ENCODE data around the gene TNFAIP8L1. TPM values are rescaled to one million over a fixed set of nuclear protein-coding genes. Genes with fewer than 3 reads are reported as not detected.

Gene TNFAIP8L1
- total RNA-seq, 1 donor from 2014 or later, result 8.2 TPM

DNA sequence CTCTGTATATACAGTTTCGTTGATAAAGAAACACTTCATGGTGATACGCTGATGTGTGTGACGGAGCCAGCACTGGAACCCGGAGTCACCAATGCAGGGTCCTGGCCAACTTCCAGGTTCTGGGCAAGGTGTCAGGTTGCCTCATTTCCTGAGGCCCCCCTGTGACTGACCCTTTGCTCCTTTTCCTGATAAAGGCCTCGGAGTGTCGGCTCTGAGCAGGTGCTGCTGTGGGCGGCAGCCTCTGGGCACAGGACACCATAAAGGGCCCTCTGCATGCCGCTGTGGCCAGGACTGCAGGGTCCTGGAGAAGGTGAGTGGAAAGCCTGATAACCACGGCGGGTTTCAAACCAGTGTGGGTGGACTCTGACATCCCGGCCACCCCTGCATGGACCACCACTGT lies 48.1 kb downstream of the TNFAIP8L1 start:
- no peaks in the 10 kb centered on the region for H3K36me3 ChIP-seq
- no peak overlapping the region for H3K4me2 ChIP-seq
- no peak overlapping the region for H3K9ac ChIP-seq
- no peaks in the 10 kb centered on the region for H3K79me2 ChIP-seq (ENCODE audit: low read depth)
- no peaks in the 10 kb centered on the region for H3K4me1 ChIP-seq
- TF ChIP-seq, protein P1, sequence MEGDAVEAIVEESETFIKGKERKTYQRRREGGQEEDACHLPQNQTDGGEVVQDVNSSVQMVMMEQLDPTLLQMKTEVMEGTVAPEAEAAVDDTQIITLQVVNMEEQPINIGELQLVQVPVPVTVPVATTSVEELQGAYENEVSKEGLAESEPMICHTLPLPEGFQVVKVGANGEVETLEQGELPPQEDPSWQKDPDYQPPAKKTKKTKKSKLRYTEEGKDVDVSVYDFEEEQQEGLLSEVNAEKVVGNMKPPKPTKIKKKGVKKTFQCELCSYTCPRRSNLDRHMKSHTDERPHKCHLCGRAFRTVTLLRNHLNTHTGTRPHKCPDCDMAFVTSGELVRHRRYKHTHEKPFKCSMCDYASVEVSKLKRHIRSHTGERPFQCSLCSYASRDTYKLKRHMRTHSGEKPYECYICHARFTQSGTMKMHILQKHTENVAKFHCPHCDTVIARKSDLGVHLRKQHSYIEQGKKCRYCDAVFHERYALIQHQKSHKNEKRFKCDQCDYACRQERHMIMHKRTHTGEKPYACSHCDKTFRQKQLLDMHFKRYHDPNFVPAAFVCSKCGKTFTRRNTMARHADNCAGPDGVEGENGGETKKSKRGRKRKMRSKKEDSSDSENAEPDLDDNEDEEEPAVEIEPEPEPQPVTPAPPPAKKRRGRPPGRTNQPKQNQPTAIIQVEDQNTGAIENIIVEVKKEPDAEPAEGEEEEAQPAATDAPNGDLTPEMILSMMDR (IDR thresholded peaks at IDR 0.05), result no peak
- Mint-ChIP-seq H3K4me3 (no peak overlapping the region), H3K27ac (no peak overlapping the region), H3K27me3 (ENCODE audit: insufficient read depth, low read depth) (no peaks in the 10 kb centered on the region), H3K9me3 (no peaks in the 10 kb centered on the region), H3K4me1 (no peaks in the 10 kb centered on the region), H3K36me3 (peaks cover 7% of the 10 kb centered on the region)
- H2AFZ ChIP-seq (replicated peaks), result no peak overlapping the region
- no peaks in the 10 kb centered on the region for H4K20me1 ChIP-seq (ENCODE audit: low read depth)
- H3K27ac ChIP-seq, result no peak overlapping the region
- no peaks in the 10 kb centered on the region for H3F3A ChIP-seq (ENCODE audit: low read depth)
- no peak for DNase-seq (ENCODE audit: low spot score)
- H3K27me3 ChIP-seq, result no peaks in the 10 kb centered on the region
- H3K4me3 ChIP-seq, result no peak overlapping the region
- no peaks in the 10 kb centered on the region for H3K9me3 ChIP-seq (ENCODE audit: low read depth)

DNA sequence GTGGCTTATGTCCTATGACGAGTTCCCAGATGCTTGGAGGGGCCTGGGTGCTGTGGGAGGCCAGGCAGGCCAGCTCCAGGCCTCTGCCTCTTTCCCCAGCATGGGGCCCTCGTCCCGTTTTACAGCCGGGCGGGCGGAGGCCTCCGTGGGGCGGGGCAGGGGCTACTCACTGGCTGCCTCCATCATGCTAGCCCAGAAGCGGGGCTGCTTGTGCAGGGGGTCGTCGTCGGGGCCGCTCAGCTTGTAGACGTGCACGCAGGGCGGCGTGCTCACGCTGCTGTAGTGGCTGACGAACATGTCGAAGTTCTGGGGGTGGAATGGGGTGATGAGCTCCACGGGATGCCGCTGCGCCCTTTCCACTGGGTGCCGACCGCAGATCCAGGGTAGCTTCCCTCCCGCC lies 49.3 kb downstream of the TNFAIP8L1 start:
- Histone ChIP-seq H3K79me2 (ENCODE audit: low read depth) (no peaks in the 10 kb centered on the region), H3K27me3 (no peaks in the 10 kb centered on the region), H4K20me1 (ENCODE audit: low read depth) (no peaks in the 10 kb centered on the region), H3F3A (ENCODE audit: low read depth) (no peaks in the 10 kb centered on the region), H3K9me3 (ENCODE audit: low read depth) (no peaks in the 10 kb centered on the region), H3K9ac (no peak overlapping the region), H3K4me3 (no peak overlapping the region), H2AFZ (replicated peaks) (no peak overlapping the region), H3K36me3 (no peaks in the 10 kb centered on the region), H3K4me2 (no peak overlapping the region), H3K27ac (no peak overlapping the region), H3K4me1 (no peaks in the 10 kb centered on the region)
- Mint-ChIP-seq H3K27me3 (ENCODE audit: insufficient read depth, low read depth) (no peaks in the 10 kb centered on the region), H3K4me1 (no peaks in the 10 kb centered on the region), H3K4me3 (no peak overlapping the region), H3K9me3 (no peaks in the 10 kb centered on the region), H3K36me3 (peaks cover 10% of the 10 kb centered on the region), H3K27ac (no peak overlapping the region)
- TF ChIP-seq EZH2 (IDR thresholded peaks at IDR 0.05) (no peak), EZH2phosphoT487 (IDR thresholded peaks at IDR 0.05) (no peak)
- TF ChIP-seq, protein P1 (IDR thresholded peaks at IDR 0.05), result no peak
- no peak for DNase-seq (ENCODE audit: low spot score)

DNA sequence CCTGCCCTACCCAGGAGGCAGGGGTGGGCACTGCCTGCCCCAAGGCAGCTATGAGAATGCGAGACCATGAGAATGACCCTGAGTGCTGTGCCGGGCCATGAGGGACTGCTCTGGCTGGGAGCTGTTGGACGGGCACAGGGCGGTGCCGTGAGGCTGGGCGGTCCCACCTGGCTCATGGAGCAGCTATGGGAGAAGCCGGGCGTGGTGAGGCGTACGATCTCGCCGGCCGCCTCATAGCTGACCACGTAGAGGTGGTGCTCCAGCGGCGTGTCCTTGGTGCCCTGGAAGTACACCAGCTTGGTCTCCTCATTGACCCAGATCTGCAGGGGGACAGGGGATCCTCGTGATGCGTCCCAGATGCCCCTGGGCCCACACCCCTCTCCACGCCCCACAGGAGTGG lies 50.1 kb downstream of the TNFAIP8L1 start:
- no peaks in the 10 kb centered on the region for H3K27me3 ChIP-seq
- no peak overlapping the region for H2AFZ ChIP-seq (replicated peaks)
- Mint-ChIP-seq H3K27ac (no peak overlapping the region), H3K4me1 (no peaks in the 10 kb centered on the region), H3K36me3 (peaks cover 13% of the 10 kb centered on the region), H3K9me3 (no peaks in the 10 kb centered on the region), H3K27me3 (ENCODE audit: insufficient read depth, low read depth) (no peaks in the 10 kb centered on the region), H3K4me3 (no peak overlapping the region)
- H3K4me2 ChIP-seq, result no peak overlapping the region
- no peaks in the 10 kb centered on the region for H3K79me2 ChIP-seq (ENCODE audit: low read depth)
- no peaks in the 10 kb centered on the region for H4K20me1 ChIP-seq (ENCODE audit: low read depth)
- DNase-seq (ENCODE audit: low spot score), result no peak
- no peaks in the 10 kb centered on the region for H3K4me1 ChIP-seq
- TF ChIP-seq EZH2 (IDR thresholded peaks at IDR 0.05) (no peak), EZH2phosphoT487 (IDR thresholded peaks at IDR 0.05) (no peak)
- TF ChIP-seq, protein P1 (IDR thresholded peaks at IDR 0.05), result no peak
- H3K36me3 ChIP-seq, result no peaks in the 10 kb centered on the region
- H3F3A ChIP-seq (ENCODE audit: low read depth), result no peaks in the 10 kb centered on the region
- no peak overlapping the region for H3K27ac ChIP-seq
- H3K9ac ChIP-seq, result no peak overlapping the region
- no peaks in the 10 kb centered on the region for H3K9me3 ChIP-seq (ENCODE audit: low read depth)
- no peak overlapping the region for H3K4me3 ChIP-seq

DNA sequence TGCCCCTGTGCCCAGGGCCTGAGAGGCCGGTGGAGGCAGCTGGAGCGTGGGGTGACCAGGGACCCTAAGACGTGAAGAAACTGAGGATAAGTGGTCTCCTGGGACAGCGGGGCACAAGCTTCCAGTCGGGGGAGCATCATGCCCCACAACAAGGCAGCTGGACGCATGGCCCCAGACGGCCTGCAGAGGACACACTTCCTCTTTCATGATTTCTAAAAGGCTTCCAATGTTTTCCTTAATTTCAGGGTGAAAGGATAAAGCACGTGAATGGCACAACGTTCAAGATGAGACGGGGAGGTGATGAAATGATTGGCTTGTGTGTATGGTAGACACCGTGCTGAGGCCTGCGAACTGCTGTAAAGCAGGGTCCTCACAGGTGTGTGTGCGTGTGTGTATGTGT lies 51.0 kb downstream of the TNFAIP8L1 start:
- no peak overlapping the region for H3K9ac ChIP-seq
- no peaks in the 10 kb centered on the region for H3K27me3 Mint-ChIP-seq (ENCODE audit: insufficient read depth, low read depth)
- H3K4me1 Mint-ChIP-seq, result no peaks in the 10 kb centered on the region
- no peak for TF ChIP-seq EZH2 (IDR thresholded peaks at IDR 0.05)
- no peak for TF ChIP-seq EZH2phosphoT487 (IDR thresholded peaks at IDR 0.05)
- TF ChIP-seq, protein P1 (IDR thresholded peaks at IDR 0.05), result no peak
- H2AFZ ChIP-seq (replicated peaks), result no peak overlapping the region
- no peaks in the 10 kb centered on the region for H3K4me1 ChIP-seq
- H3K9me3 Mint-ChIP-seq, result no peaks in the 10 kb centered on the region
- H3K27ac Mint-ChIP-seq, result peak overlapping the region; percentile 74
- no peaks in the 10 kb centered on the region for H3K9me3 ChIP-seq (ENCODE audit: low read depth)
- no peaks in the 10 kb centered on the region for H3K36me3 ChIP-seq
- no peak for DNase-seq (ENCODE audit: low spot score)
- H3F3A ChIP-seq (ENCODE audit: low read depth), result no peaks in the 10 kb centered on the region
- no peak overlapping the region for H3K4me3 ChIP-seq
- H3K4me2 ChIP-seq, result no peak overlapping the region
- no peak overlapping the region for H3K27ac ChIP-seq
- H3K79me2 ChIP-seq (ENCODE audit: low read depth), result no peaks in the 10 kb centered on the region
- H4K20me1 ChIP-seq (ENCODE audit: low read depth), result no peaks in the 10 kb centered on the region
- peak overlapping the region; percentile 46 for H3K4me3 Mint-ChIP-seq
- H3K36me3 Mint-ChIP-seq, result peaks cover 17% of the 10 kb centered on the region
- no peaks in the 10 kb centered on the region for H3K27me3 ChIP-seq

Data from neural progenitor cell (in vitro differentiated cells).